ENCODE results near the gene HOXA13. TPM values are rescaled to one million over a fixed set of nuclear protein-coding genes. Genes with fewer than 3 reads are reported as not detected.
A peak's percentile ranks its signal among the peaks of the same experiment; 100 is the strongest.

Gene HOXA13
- total RNA-seq, 1 experiment from 2014 or later, result 0.68 TPM

- BruUV-seq (replicated peaks), result no TSS peak
- H3K36me3 Mint-ChIP-seq (ENCODE audit: insufficient read depth, unreplicated experiment), result peaks cover 21% of the 10 kb centered on the region
- peak overlapping the region; percentile 90 for H3K4me3 Mint-ChIP-seq (ENCODE audit: unreplicated experiment)
- no peaks in the 10 kb centered on the region for H3K27me3 Mint-ChIP-seq (ENCODE audit: insufficient read depth, unreplicated experiment)
- intact Hi-C loops (cut with micrococcal nuclease; ENCODE audit: unreplicated experiment), result loop anchor here (10.0 kb wide), 1 partner anchor 964 kb away; the partner anchor contains the start of genes CBX3 and HNRNPA2B1
- Histone ChIP-seq H3K27me3 (replicated peaks; ENCODE audit: control insufficient read depth, insufficient read depth, low read length) (no peaks in the 10 kb centered on the region), H3K9me3 (no peaks in the 10 kb centered on the region), H3K4me1 (peaks cover 9% of the 10 kb centered on the region; the same call in 1 of the 2 replicates), H3K4me3 (ENCODE audit: low read depth, low read length) (no peak overlapping the region), H3K36me3 (ENCODE audit: control insufficient read depth, insufficient read depth, low read length) (no peaks in the 10 kb centered on the region)
- no peak overlapping the region for H3K27ac Mint-ChIP-seq (ENCODE audit: unreplicated experiment)
- H3K9me3 Mint-ChIP-seq (ENCODE audit: unreplicated experiment), result no peaks in the 10 kb centered on the region
- no peak for DNase-seq
- ChIA-PET POLR2A (no interaction called here), CTCF (interaction anchor here (2.8 kb wide), 1 partner anchor 11 kb away, joined by 12 read pairs; no protein-coding TSS in a partner anchor)
- TF ChIP-seq CTCF (IDR thresholded peaks at IDR 0.05; ENCODE audit: insufficient read depth in 1 of 2, low read depth in 1 of 2, low read length in 1 of 2, severe bottlenecking in 1 of 2, unreplicated experiment in 1 of 2), result no peak
- H3K4me1 Mint-ChIP-seq (ENCODE audit: low read depth, unreplicated experiment), result peaks cover 17% of the 10 kb centered on the region
These were observed 31.5 kb downstream of the HOXA13 start for GRCh38 chr7:27168265-27168947.

- Mint-ChIP-seq H3K27me3 (ENCODE audit: insufficient read depth, unreplicated experiment) (no peaks in the 10 kb centered on the region), H3K27ac (ENCODE audit: unreplicated experiment) (no peak overlapping the region), H3K9me3 (ENCODE audit: unreplicated experiment) (no peaks in the 10 kb centered on the region), H3K4me3 (ENCODE audit: unreplicated experiment) (no peak overlapping the region), H3K36me3 (ENCODE audit: insufficient read depth, unreplicated experiment) (peaks cover 21% of the 10 kb centered on the region), H3K4me1 (ENCODE audit: low read depth, unreplicated experiment) (peaks cover 17% of the 10 kb centered on the region)
- ChIA-PET CTCF (no interaction called here), POLR2A (no interaction called here)
- peaks cover 9% of the 10 kb centered on the region; the same call in 1 of the 2 replicates for H3K4me1 ChIP-seq
- no peak overlapping the region for H3K4me3 ChIP-seq (ENCODE audit: low read depth, low read length)
- H3K36me3 ChIP-seq (ENCODE audit: control insufficient read depth, insufficient read depth, low read length), result no peaks in the 10 kb centered on the region
- no peaks in the 10 kb centered on the region for H3K9me3 ChIP-seq
- TF ChIP-seq CTCF (IDR thresholded peaks at IDR 0.05; ENCODE audit: insufficient read depth in 1 of 2, low read depth in 1 of 2, low read length in 1 of 2, severe bottlenecking in 1 of 2, unreplicated experiment in 1 of 2), result no peak
- intact Hi-C loops (cut with micrococcal nuclease; ENCODE audit: unreplicated experiment), result loop anchor here (10.0 kb wide), 1 partner anchor 963 kb away; the partner anchor contains the start of genes CBX3 and HNRNPA2B1
- BruUV-seq (replicated peaks), result no TSS peak
- no peak for DNase-seq
- no peaks in the 10 kb centered on the region for H3K27me3 ChIP-seq (replicated peaks; ENCODE audit: control insufficient read depth, insufficient read depth, low read length)
These were observed 32.0 kb downstream of the HOXA13 start for GRCh38 chr7:27167916-27168264.

- H3K9me3 Mint-ChIP-seq (ENCODE audit: unreplicated experiment), result no peaks in the 10 kb centered on the region
- BruUV-seq (replicated peaks), result no TSS peak
- no peaks in the 10 kb centered on the region for H3K27me3 Mint-ChIP-seq (ENCODE audit: insufficient read depth, unreplicated experiment)
- ChIA-PET CTCF (no interaction called here), POLR2A (no interaction called here)
- peaks cover 5% of the 10 kb centered on the region; the same call in 1 of the 2 replicates for H3K4me1 ChIP-seq
- intact Hi-C loops (cut with micrococcal nuclease; ENCODE audit: unreplicated experiment), result loop anchor here (10.0 kb wide), 1 partner anchor 962 kb away; the partner anchor contains the start of genes CBX3 and HNRNPA2B1
- H3K9me3 ChIP-seq, result no peaks in the 10 kb centered on the region
- DNase-seq, result no peak
- no peak overlapping the region for H3K27ac Mint-ChIP-seq (ENCODE audit: unreplicated experiment)
- H3K4me3 Mint-ChIP-seq (ENCODE audit: unreplicated experiment), result peak overlapping the region; percentile 78
- H3K36me3 ChIP-seq (ENCODE audit: control insufficient read depth, insufficient read depth, low read length), result no peaks in the 10 kb centered on the region
- H3K4me1 Mint-ChIP-seq (ENCODE audit: low read depth, unreplicated experiment), result peaks cover 12% of the 10 kb centered on the region
- TF ChIP-seq CTCF (IDR thresholded peaks at IDR 0.05; ENCODE audit: insufficient read depth in 1 of 2, low read depth in 1 of 2, low read length in 1 of 2, severe bottlenecking in 1 of 2, unreplicated experiment in 1 of 2), result no peak
- peaks cover 16% of the 10 kb centered on the region for H3K36me3 Mint-ChIP-seq (ENCODE audit: insufficient read depth, unreplicated experiment)
- H3K27me3 ChIP-seq (replicated peaks; ENCODE audit: control insufficient read depth, insufficient read depth, low read length), result no peaks in the 10 kb centered on the region
- H3K4me3 ChIP-seq (ENCODE audit: low read depth, low read length), result peak overlapping the region; percentile 66
These were observed 33.1 kb downstream of the HOXA13 start for GRCh38 chr7:27166531-27167505.

Measured in Caco-2 (cell line).